ENCODE measurements around the gene INIP. TPM values are rescaled to one million over a fixed set of nuclear protein-coding genes. Genes with fewer than 3 reads are reported as not detected.

The INIP gene
- total RNA-seq, 2 donors from 2014 or later = 26.1 to 36.1 TPM

DNA sequence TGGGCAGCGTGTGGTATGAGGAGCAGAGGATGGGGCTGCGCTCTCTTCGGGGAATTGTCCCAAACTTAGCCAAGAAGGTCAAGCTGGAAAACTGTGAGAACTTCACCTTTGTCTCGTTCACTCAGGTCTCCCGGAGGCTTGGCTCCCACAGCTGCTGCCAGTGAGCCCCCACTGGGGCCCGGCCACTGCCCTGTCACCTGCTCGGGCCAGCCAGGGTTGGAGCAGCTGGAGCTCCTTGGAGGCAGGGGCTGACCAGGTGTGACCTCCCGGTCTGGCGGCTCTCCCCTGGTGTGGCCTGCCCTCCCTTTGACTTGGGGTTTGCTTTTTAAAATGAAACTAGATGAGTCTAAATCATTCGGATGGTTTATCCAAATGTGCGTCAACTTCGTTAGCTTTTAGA lies 58.0 kb downstream of the INIP start:
- intact Hi-C loops (cut with DNase I) = no loop called here
- no peak overlapping the region for H3K27ac ChIP-seq
- no peaks in the 10 kb centered on the region for H3K36me3 ChIP-seq
- no peak overlapping the region for H3K9ac ChIP-seq (ENCODE audit: low read depth in 2 of 2, low read length in 2 of 2)
- TF ChIP-seq, protein P1, sequence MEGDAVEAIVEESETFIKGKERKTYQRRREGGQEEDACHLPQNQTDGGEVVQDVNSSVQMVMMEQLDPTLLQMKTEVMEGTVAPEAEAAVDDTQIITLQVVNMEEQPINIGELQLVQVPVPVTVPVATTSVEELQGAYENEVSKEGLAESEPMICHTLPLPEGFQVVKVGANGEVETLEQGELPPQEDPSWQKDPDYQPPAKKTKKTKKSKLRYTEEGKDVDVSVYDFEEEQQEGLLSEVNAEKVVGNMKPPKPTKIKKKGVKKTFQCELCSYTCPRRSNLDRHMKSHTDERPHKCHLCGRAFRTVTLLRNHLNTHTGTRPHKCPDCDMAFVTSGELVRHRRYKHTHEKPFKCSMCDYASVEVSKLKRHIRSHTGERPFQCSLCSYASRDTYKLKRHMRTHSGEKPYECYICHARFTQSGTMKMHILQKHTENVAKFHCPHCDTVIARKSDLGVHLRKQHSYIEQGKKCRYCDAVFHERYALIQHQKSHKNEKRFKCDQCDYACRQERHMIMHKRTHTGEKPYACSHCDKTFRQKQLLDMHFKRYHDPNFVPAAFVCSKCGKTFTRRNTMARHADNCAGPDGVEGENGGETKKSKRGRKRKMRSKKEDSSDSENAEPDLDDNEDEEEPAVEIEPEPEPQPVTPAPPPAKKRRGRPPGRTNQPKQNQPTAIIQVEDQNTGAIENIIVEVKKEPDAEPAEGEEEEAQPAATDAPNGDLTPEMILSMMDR (IDR thresholded peaks at IDR 0.05) = no peak
- no peaks in the 10 kb centered on the region for H3K9me3 ChIP-seq
- no peak overlapping the region for H3K4me3 ChIP-seq
- H3K4me1 ChIP-seq = no peaks in the 10 kb centered on the region
- DNase-seq = no peak
- no peaks in the 10 kb centered on the region for H3K27me3 ChIP-seq

DNA sequence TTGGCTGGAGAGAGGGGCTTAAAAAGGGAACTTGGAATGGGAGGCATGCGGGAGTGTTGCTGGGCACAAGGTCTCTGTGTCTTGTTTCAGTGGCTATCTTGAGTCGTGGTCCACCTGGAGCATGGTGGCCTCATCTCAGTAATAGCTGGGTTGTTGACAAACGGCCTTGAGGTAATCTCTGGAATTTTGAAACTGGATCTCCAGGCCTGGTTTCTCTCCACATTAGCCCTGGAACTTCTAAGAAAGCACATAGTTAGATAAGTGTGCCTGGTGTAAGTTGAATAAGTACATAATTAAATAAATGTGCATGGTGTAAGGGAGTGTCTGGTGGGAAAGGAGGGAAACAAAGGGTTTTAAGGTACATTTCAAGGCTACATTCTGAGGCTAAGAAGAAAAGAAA lies 62.2 kb downstream of the INIP start:
- Histone ChIP-seq H3K9me3 (no peaks in the 10 kb centered on the region), H3K9ac (ENCODE audit: low read depth in 2 of 2, low read length in 2 of 2) (no peak overlapping the region), H3K4me3 (no peak overlapping the region), H3K27ac (no peak overlapping the region), H3K36me3 (no peaks in the 10 kb centered on the region), H3K4me1 (no peaks in the 10 kb centered on the region), H3K27me3 (no peaks in the 10 kb centered on the region)
- TF ChIP-seq, protein P1 (IDR thresholded peaks at IDR 0.05) = no peak
- no peak for DNase-seq
- intact Hi-C loops (cut with DNase I) = no loop called here

DNA sequence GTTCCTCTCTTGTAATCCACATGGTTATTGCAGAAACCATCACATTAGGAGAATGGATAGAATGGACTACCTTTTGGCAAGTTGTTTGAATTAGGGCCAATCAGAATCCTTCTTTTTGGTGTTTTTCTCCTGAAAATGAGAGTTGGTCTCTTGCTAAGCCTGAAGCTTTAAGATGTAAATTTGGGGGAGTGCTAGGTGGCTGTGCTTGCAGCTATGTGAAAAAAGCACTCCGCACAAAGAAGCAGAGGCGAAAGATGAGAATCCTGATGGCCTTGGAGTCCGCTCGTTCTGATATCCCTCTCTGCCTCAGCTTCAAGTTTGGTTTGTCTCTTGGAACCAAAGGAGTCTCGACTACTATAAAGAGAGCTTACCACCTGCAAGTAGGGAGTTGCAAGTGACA lies 63.6 kb downstream of the INIP start:
- no peak for DNase-seq
- no peak overlapping the region for H3K4me3 ChIP-seq
- H3K9me3 ChIP-seq = no peaks in the 10 kb centered on the region
- intact Hi-C loops (cut with DNase I) = no loop called here
- H3K9ac ChIP-seq (ENCODE audit: low read depth in 2 of 2, low read length in 2 of 2) = no peak overlapping the region
- H3K27me3 ChIP-seq = no peaks in the 10 kb centered on the region
- TF ChIP-seq, protein P1 (IDR thresholded peaks at IDR 0.05) = no peak
- H3K4me1 ChIP-seq = no peaks in the 10 kb centered on the region
- H3K27ac ChIP-seq = no peak overlapping the region
- no peaks in the 10 kb centered on the region for H3K36me3 ChIP-seq

DNA sequence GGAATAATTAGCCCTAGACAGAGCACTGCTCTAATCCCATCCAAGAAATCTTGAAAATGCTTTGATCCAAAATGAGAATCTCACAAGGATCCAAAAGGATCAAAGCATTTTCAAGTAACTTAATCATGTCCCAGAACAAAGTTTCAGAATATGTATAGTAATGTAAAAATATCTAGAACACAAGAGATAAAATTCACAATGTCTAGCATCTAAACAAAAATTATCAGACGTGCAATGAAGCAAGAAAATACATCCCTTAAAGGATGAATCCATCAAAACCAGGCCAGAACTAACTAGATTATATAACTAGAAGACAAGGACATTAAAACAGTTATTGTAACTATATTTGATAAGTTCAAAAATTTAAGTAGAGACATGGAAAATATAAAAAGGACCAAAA lies 69.3 kb downstream of the INIP start:
- H3K9me3 ChIP-seq = no peaks in the 10 kb centered on the region
- no peaks in the 10 kb centered on the region for H3K36me3 ChIP-seq
- no peak for DNase-seq
- H3K4me3 ChIP-seq = no peak overlapping the region
- no peaks in the 10 kb centered on the region for H3K27me3 ChIP-seq
- intact Hi-C loops (cut with DNase I) = no loop called here
- H3K4me1 ChIP-seq = no peaks in the 10 kb centered on the region
- TF ChIP-seq, protein P1 (IDR thresholded peaks at IDR 0.05) = no peak
- H3K9ac ChIP-seq (ENCODE audit: low read depth in 2 of 2, low read length in 2 of 2) = no peak overlapping the region
- H3K27ac ChIP-seq = no peak overlapping the region

DNA sequence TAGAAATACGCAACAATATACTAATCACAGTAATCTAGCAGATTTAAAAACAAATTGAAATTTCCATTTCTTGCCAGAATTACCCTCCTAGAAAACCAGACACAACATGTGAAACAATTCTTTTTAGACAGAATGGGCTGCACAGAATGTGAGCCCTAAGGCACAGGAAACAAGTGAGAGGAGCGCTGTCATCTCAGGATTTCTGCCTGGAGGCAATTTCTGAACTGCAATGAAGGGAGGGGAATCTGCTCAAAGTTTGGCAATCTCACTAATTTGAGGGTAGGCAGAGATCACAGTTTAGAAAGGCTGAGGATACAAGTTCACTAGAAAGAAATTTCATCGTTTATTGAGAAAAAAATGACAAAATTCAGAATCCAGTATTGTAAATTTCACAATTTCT lies 70.3 kb downstream of the INIP start:
- no peaks in the 10 kb centered on the region for H3K27me3 ChIP-seq
- DNase-seq = no peak
- TF ChIP-seq, protein P1 (IDR thresholded peaks at IDR 0.05) = no peak
- no peak overlapping the region for H3K4me3 ChIP-seq
- H3K36me3 ChIP-seq = no peaks in the 10 kb centered on the region
- no peaks in the 10 kb centered on the region for H3K9me3 ChIP-seq
- intact Hi-C loops (cut with DNase I) = no loop called here
- H3K4me1 ChIP-seq = no peaks in the 10 kb centered on the region
- no peak overlapping the region for H3K9ac ChIP-seq (ENCODE audit: low read depth in 2 of 2, low read length in 2 of 2)
- H3K27ac ChIP-seq = no peak overlapping the region

DNA sequence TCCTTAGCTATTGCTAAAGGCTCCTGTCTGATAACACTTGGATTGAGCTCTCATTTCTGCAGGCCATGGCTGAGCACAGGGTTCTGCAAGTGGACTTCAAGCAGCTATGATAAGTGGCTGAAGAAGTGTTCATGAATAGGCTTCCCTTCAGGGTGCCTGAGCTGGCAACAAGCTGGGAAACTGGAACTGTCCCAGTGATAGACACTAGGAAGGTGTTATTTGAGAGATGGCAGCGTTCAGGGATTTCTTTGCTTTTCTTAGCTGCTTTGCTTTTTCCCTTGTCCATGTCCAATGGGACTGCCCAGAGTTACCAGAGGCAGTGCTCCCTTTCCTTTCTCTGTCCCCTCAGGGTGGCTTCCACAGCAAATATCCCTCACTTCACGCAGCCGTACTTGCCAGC lies 75.8 kb downstream of the INIP start:
- intact Hi-C loops (cut with DNase I) = no loop called here
- Histone ChIP-seq H3K9ac (ENCODE audit: low read depth in 2 of 2, low read length in 2 of 2) (no peak overlapping the region), H3K4me3 (no peak overlapping the region), H3K9me3 (no peaks in the 10 kb centered on the region), H3K27me3 (no peaks in the 10 kb centered on the region), H3K36me3 (no peaks in the 10 kb centered on the region), H3K27ac (no peak overlapping the region), H3K4me1 (no peaks in the 10 kb centered on the region)
- DNase-seq = no peak
- TF ChIP-seq, protein P1 (IDR thresholded peaks at IDR 0.05) = no peak

Measured in colonic mucosa (tissue), 4 donors.